Stimulated activated CD4-positive, alpha-beta T cell treated with anti-CD3 and anti-CD28 coated beads, TNF-alpha, amount 100 ng/mL, for 1 hour (primary cell): ENCODE results near the gene FCF1.

Experiments
- DNase-seq, 3 donors: peaks; one replicate each; pipeline ENCODE4 v3.0.0-alpha.2; 2020; ENCODE audit warnings: low read depth in 3 of 3, low spot score in 1 of 3

Gene FCF1, protein sequence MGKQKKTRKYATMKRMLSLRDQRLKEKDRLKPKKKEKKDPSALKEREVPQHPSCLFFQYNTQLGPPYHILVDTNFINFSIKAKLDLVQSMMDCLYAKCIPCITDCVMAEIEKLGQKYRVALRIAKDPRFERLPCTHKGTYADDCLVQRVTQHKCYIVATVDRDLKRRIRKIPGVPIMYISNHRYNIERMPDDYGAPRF

DNA sequence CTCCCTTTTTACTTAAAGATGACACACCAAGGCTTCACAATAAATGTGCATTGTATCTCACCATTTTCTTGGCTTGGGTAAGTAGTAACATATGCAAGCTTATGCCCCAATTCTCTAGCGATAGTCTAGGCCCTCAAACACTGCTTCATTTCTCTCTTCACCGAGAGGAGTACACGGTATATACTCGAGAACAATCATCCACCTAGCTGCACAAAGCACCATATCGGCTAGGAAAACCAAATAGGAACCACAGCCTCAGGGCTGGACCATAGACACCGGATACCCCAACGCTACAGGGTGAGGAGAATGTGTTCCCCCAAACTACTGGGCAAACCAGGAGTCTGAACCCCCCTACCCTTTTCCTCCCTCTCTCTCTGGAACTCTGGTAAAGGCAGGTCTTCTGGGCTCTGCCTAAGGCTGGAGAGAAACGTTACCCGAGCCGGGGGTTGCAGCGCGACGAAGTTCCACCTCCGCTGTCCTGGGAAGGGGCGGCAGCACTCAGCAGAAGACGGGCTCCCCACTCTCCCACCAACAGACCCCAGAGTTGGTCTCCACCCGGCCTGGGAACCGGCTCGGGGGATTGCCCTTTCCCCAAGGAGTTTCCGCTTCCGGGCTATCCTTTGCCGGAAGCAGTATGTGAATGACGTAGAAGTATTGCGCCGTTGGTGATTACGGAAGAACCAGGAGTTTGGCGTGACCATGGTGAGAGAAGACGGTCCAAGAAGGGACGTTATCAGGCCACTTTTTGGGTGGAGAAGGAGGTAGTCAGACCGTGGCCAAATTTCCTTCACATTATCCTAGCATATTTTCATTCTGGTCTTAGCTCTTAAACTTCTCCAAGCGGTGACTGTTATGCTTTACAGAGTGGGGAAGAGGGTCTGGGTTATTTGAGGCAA, at the start of gene FCF1, which contains the start of gene AREL1:
TSS of gene FCF1 (plus strand) at position 646 of the 896 bp plus-strand sequence. CDS start at position 700, 54 bp downstream.
TSS of gene AREL1 (minus strand) at position 582 of the 896 bp plus-strand sequence. CDS start 27,465 bp downstream, outside the sequence.
- peak; percentile 46 to 49 (median 48) for DNase-seq

DNA sequence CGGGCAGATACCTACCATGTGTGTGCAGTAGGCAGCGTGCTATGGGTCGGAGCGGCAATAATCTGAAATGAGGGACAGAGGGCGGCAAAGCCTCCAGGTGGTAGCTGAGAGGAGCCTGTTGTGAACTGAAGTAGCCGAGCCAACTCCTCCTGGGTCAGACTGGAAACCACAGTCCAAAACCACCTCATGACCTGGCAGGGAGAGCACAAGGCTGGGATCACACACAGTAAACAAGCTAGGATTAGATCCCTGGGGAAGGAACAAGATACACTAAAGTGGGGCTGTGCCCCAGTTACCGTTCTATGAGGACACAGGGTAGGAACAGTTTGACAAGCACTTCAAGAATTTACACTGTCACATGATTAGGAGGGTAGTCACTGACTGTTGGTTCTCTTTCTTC, 49.1 kb upstream of the FCF1 start:
- DNase-seq = no peak

DNA sequence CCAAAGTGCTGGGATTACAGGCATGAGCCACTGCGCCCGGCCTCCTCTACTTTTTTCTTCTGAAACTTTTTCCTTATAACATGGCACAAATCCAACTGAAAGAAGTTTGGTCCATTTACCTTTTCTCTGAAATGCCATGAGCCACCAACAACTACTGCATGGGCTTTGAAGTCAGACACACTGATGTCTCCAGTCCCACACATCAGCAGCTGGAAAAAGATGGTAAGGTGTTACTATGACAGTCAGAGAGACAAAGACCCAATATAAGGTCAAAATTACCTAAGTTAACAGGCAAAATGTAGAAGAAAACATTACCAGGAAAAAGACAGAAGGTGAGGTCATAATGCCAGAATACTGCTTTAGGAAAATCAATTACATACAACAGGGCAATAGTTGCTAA, 48.2 kb upstream of the FCF1 start:
- DNase-seq = no peak

DNA sequence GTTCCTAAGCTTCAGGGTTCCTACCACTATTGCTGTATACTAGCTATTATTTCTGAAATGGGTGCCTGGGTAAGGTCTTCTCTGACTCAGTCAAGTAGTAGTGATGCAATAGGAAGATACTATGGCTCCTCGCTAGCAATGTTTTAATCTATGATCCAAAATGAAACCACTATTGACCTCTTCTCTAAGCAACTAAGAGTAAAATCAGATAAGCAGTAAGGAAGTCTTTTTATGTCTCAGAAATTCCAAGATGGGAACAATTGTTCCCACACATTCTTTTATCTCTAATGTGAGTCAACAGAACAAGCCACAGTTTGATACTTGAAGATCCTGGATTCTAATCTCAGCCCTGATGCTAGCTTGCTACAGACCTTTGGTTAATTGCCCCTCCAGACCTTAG, 45.2 kb upstream of the FCF1 start:
- no peak for DNase-seq

DNA sequence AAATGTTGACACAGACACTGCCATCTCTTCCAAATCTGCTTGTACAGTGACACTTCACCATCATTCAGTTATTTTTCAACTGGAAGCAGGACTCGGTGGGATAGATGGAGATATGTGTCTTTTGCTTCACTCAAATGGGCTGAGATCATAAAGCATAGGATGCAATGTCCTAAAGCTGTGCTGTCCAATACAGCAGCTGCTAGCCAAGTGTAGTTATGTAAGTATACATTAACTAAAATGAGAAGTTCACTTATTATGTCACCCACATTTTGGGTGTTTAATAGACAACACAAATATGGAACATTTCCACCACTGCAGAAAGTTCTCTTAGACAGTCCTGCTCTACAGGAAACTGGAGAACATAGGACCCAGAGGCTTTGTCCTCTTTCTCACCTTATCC, 43.7 kb upstream of the FCF1 start:
- DNase-seq = no peak

DNA sequence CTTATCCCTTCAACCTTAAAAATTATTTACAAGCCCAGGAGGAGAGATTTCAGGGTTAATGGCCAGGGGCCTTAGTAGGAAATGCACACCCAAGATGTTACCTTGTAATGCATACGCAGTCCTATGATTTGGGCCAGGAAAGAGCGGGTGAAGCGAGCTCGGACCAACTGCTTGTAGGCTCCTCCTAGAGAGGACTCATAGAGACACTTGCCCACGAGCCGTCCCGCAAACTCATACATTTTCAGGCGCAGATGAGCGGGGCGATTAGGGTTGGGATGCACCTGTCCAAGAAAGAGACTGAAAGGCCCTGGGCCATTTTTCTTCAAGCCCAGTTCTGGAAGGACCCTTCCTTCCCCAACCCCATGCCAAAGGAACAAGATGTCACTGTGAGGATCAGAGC, 43.1 kb upstream of the FCF1 start:
- no peak for DNase-seq

DNA sequence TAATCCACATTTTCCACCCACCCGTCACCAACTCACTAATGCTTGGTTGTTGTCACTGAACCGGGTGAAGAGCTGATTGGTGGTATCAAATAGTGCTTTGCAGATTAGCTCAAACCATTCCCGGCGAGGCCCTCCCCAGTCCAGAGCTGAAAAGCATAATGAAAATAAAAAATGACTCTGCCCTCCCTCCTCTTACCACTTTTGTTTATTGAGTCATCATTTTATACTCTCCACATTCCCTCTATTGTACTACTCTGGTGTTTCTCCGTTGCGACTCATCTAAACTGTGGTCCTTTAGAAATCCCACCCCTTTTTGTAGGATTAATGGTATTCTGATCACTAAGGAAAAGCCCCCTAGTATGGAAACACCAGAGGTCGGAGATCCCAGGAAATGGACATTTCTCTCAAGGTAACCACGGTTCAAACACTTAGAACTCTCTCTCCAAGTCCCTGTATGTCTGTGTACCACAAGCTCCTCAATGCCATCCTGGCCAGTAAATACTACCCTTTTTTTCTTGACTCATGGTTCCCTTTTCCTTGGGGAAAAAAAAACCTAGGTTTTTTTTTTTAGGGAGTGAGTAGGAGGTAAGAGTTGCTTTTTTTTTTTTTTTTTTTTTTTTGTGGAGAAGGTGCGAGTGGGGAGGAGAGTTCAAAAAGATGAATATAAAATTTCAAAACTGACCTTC, 42.1 kb upstream of the FCF1 start:
- DNase-seq = no peak

DNA sequence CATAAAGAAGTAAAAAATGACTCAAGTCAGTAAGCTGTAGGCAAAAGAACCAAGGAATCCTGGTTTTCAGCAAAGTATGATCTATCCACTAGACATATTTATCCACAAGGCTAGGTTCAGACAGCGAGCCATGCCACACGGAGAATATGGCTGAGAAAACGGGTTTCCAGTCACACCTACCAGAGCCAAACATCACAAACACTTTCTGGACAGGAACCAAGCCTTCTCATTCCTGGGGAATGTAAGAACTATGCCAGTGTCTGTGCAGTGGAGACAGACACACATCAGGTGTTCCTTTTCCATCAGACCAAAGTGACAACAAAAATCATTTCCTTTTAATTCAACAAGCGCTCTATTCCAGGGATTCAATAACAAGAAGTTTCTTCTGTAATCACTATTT, 41.2 kb upstream of the FCF1 start:
- no peak for DNase-seq

DNA sequence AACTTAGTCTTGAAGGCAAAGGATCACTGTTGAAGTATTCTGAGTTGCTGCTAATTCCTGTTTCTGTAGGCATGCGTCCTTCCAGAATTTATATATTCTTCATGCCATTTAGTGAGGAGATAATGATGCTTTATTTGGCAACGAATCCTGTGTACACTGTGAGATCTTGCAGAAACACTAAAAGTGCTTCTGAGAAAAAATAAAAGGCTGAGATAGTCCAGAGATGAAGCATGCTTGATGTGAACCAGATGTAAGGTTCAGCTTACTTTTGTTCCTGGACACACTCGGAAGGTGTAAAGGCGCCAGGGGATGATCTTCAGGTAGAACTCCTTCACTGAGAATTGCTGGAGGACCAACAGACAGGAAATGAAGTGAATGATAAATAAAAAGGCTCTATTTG, 39.2 kb upstream of the FCF1 start:
- no peak for DNase-seq

DNA sequence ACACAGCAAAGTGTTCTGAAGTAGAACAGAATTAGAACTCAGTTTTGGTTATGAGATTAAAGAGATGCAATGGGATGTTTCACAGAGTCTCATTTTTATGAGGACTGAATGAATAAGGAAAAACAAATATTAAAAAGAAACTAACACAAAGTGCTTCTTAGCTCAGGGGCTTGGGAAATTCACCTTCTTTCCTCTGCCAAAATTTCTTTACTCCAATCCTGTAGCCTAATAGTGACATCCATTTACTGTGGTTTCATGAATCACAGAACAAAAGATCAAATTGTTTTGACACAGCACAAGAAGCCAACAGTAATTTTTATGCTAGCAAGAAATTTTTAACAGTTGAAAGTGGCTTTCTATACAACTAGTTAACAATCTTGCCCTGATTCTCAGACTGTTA, 37.7 kb upstream of the FCF1 start:
- no peak for DNase-seq

DNA sequence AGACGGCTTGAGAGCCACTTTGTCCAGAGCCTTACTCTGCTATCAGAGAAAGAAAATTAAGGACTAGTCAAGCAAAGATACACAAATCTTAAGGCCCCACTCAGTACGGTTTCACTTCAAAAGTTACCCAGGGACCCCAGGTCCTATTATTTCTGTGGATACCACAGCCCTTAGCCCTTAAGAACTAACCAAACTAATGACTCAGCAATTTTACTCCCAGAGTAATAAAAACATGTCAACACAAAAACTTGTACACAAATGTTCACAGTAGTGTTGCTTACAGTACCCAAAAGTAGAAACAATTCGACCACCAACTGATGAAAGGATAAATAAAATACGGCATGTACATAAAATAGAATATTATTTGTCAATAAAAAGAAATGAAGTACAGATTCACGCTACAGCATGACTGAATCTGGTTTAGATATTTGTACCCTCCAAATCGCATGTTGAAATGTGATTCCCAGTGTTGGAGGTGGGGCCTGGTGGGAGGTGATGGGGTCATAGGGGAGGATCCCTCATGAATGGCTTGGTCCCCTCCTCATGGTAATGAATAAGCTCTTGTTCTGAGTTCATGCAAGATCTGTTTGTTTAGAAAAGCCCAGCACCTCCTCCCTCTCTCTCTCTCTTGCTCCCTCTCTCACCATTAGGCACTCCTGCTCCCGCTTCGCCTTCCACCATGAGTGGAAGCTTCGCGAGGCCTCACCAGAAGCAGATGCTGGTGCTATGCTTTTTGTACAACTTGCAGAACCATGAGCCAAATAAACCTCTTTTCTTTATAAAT, 30.6 kb upstream of the FCF1 start:
- DNase-seq = no peak

DNA sequence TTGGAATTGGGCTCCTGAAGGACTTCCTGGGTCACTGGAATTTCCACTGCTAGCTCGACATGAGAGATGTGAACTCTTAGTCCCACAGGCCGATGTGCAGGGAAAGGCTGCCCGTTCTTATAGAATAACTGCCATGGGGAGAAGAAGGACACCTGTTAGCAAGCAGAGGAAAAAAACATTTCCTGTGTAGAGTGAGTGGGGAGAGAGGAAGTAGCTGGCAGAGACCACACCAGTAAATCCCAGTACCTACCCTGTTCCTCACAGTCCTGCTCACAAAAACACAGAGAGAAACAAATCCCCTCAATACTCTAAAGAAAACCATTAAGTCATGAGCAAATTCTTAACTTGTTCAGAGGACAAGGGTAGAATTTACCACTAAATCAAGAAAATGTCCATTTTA, 29.5 kb upstream of the FCF1 start:
- DNase-seq = no peak

DNA sequence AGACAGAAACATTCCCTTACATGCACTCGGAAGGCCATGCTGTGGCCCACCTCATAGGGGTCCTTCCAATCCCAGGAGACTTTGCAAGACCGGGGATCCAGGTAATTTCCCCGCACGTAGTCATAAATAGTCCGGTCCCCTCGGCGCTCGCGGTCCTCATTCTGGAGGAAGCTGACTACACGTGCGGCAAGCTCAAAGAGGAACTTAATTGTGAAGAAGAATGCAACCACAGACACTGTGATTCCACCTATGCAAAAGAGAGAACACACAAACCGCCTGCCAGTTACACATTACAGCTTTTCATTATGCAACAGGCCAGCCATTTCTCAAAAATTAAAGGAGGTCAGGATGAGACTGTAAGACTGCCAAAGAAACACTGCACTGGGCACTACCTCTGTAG, 28.5 kb upstream of the FCF1 start:
- DNase-seq = no peak

DNA sequence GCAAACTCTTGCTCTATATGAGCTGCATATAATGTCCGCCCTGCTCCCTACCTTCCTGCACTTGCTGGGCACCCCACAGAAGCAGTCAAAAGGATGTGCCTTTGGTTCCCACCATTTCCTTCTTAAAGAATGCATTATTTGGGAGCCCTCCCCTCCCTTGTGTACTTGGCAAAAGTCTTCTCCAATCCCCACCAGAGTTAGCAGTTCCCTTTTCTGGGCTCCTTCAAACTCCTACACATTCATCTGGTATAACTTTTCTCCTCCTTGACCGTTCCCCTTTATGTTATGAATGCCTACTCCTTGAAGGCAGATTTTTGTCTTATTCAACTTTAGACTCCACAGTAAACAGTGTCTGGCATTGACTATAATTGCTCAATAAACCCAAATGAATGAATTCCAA, 27.9 kb upstream of the FCF1 start:
- no peak for DNase-seq

DNA sequence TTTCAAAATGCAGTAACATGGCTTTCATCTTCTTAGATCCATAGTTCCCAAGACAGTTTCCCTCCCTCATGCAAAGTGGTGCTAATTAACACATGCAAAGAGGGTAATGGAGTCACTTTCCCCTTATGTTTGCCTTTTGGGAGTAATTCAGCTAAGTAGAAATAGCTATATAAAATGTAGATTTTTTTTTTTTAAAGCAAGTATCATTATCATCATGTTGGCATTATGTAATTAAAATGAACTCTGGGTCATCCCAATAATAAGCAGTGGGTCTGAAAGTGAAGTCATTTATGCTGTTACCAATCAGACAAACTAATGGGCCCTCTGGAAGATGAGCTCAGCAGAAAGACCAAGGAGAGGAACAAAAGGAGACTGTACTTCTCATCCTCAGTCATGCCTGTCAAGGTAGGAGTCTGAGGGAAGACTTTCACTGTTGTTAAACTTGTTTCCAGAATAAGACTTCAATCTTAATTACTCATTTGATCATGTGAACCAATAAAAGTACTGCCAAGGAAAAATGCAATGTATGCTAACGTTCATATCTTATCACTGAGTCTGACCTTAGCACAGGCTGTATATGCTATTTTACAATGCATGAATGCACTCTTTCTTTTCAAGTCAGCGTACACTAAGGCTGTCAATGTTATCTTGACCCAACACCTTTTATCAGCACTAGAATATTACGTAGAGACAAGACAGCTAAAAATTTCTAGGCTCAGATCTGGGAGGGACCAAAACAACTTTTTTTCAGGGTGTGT, 26.8 kb upstream of the FCF1 start:
- no peak for DNase-seq

DNA sequence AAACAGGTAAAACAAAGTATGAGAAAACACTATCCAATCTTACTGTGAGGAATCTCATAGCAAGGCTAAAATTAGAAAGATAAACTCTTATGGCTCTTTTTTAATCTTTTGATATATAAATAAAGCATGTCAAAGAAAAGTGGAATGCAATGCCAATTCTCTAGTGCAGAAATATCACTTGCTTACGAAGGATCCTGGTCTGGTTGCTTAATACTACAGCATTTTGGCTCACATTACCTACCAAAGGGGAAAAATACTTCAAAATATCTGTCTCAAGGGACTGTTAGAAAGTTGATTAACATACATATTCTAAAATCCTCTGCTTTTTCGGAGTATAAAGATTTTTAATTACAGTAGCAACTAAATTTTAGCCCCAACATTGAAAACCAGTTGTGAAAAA, 21.5 kb upstream of the FCF1 start:
- no peak for DNase-seq

DNA sequence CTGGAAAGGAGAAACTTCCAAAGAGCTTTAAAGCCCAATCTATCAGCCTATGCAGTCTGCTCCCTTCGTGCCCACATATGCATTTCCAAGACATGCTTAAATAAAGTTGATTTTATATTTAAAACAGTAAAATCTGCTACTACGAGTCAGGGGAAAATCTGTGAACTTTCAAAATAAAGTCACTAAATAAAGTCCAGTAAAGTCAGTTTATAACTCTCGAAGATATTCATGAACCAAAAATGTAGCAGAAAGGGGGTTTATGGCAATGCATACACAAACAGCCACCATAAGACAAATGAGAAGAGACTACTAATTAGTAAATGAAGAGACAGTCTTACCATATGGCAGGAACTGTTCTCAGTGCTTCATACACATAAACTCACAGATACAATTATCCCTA, 19.8 kb upstream of the FCF1 start:
- no peak for DNase-seq

DNA sequence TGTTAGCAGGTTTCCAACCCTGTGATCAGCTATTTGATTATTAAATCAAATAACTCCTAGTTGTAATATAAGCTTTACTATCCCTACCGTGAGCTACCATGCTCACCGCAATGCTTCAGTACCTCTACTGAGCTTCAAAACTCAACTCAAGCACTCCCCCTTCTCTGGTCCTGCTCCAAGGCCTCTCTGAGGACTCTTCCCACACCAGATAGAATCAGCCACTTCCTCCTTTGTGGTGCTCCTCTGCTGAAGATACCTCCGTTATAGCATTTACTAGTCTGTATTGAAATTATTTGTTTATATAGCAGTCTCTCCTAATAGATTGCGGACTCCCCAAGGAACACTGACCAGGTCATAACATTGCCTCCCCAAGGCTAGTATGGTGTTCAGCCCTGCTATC, 17.5 kb upstream of the FCF1 start:
- DNase-seq = no peak

DNA sequence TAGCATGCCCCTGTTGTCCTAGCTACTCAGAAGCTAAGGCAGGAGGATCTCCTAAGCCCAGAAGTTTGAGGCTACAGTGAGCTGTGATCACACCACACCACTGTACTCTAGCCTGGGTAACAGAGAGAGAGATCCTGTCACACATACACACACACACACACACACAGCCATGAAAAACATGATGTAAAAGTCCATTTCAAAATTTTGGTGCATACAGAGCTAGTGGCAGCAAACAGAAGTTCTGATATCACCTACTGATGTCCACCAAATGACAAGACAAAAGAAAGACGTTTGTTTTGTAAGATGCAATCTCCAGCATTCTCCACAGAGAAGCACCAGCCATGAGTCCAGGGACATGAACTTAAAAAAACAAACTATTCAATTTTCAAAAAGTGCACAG, 15.9 kb upstream of the FCF1 start:
- DNase-seq = no peak

DNA sequence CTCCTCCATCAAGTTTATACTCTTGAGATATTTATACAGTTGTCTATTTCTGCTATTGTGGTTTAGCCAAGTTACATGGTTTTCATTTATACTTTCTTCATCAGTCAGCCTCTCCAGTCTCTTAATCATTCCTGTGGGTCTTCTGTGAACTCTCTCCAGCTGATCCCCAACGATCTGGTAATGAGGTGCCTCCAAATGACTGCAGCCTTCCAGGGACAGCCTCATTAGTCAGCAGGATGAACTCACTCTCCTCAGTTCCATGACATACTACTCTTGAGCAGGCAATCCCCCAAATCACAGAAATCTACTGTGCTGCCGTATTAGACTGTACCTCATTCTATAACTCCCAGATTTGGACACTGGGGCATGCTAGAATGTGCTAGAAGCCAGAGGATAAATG, 15.4 kb upstream of the FCF1 start:
- no peak for DNase-seq

DNA sequence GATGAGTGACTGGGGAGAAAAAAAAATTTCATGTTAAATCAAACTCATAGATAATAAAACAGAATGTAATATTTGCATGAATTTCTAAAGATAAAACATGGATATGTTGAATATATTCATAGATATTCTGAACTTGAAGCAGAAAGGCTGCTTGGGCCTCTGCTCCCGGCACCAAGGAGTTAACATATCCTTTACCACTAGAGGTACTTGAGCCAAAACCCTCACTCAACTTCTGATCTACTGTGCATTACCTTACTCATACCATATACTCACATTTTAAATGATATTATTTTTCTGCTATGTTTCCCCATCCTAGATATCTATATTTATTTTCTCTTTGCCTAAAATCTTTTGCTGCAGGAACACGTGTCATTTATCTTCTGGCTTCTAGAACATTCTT, 15.0 kb upstream of the FCF1 start:
- DNase-seq = no peak
